ENCODE measurements around the gene UBE2N.
A peak's percentile ranks its signal among the peaks of the same experiment; 100 is the strongest.

UBE2N gene

DNA sequence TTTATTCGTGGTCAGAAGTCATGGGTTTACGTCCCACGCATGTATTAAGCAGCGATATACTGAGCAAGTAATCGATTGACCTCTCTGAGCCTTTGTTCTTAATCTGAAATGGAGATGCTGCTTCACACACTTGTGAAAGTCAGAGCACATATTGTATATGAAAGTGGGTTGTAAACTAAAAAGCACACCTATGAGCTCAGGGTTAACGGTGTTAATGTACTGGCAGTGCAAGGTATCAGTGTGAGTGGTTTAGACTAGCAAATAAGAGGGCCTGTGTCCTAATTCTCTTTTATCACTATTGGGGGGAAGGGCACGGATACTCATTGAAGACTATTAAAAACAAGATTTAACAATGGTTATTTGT lies 26.2 kb upstream of the UBE2N start:
- TF ChIP-seq, protein P1, sequence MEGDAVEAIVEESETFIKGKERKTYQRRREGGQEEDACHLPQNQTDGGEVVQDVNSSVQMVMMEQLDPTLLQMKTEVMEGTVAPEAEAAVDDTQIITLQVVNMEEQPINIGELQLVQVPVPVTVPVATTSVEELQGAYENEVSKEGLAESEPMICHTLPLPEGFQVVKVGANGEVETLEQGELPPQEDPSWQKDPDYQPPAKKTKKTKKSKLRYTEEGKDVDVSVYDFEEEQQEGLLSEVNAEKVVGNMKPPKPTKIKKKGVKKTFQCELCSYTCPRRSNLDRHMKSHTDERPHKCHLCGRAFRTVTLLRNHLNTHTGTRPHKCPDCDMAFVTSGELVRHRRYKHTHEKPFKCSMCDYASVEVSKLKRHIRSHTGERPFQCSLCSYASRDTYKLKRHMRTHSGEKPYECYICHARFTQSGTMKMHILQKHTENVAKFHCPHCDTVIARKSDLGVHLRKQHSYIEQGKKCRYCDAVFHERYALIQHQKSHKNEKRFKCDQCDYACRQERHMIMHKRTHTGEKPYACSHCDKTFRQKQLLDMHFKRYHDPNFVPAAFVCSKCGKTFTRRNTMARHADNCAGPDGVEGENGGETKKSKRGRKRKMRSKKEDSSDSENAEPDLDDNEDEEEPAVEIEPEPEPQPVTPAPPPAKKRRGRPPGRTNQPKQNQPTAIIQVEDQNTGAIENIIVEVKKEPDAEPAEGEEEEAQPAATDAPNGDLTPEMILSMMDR (IDR thresholded peaks at IDR 0.05) = no peak
- DNase-seq (ENCODE audit: low spot score) = no peak
- Histone ChIP-seq H3K4me3 (peak overlapping the region; percentile 99), H3K27ac (peak overlapping the region; percentile 73 to 97)

DNA sequence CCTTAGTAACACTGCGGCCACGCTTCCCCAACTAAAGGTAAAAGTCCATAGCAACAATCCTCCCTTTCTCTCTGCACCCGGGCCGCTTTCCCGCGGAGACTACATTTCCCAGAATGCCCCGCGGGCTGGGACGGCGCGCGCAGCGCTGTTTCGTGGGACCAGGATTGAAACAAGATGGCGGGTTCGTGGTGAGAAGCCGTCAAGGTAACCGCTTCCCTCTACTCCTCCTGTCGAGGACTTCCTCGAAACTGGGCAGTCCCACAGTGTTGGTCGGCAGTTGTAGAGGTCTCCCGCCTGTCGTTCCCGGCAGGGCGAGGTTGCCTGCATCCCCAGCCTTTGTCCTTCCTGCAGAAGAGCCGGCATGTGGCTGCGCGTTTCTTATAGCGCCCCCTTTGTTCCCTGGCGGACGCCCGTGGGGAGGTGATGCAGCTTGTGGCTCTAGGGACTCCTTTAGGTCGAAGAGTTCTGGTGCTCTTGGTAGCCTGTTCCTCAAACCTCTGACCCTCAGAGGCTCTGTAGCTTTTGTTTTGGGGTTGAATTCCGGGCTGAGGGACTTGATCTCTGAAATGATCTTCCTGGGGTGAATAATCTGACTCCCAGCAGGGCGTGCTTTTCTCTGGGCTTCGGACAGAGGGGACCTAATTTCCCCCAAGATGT lies 25.7 kb upstream of the UBE2N start, which contains the start of gene MRPL42:
Gene MRPL42, plus strand, starts transcription at position 164 of the 657 bp plus-strand sequence. CDS start 1,772 bp downstream, outside the sequence.
- DNase-seq (ENCODE audit: low spot score) = peak; percentile 92
- TF ChIP-seq, protein P1 (IDR thresholded peaks at IDR 0.05) = peak; percentile 57
- Histone ChIP-seq H3K27ac (peak within 1 kb of the TSS; percentile 73 to 97), H3K4me3 (peak within 1 kb of the TSS; percentile 99)

DNA sequence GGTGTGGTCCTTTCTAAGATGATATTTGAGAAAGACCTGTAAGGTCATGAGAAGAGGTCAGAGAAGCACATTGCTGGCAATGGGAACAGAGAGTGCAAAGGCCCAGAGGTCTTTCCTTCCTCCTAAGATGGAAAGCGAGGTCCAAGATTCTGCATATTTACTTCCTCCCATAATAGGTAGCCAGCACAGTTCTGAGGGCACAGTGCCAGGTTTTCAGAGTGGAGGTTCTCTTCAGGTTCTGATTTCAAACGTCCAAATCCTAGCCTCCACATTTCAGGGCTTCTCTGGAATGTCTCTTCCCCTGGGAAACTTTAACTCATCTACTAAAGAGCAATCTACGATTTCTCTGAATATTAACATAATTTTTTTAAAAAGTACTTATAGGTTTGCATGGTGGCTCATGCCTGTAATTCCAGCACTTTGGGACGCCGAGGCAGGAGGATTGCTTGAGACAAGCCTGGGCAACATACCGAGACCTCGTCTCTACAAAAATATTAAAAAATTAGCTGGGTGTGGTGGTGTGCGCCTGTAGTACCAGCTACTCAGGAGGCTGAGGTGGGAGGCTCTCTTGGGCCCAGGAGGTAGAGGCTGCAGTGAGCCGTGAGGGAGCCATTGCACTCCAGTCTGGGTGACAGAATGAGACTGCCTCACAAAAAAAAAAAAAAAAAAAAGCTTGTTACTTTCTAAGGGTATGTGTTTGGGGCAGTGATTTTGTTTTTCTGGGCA lies 25.0 kb upstream of the UBE2N start:
- TF ChIP-seq, protein P1 (IDR thresholded peaks at IDR 0.05) = no peak
- DNase-seq (ENCODE audit: low spot score) = no peak
- peak overlapping the region; percentile 99 for H3K4me3 ChIP-seq
- H3K27ac ChIP-seq = no peak overlapping the region

DNA sequence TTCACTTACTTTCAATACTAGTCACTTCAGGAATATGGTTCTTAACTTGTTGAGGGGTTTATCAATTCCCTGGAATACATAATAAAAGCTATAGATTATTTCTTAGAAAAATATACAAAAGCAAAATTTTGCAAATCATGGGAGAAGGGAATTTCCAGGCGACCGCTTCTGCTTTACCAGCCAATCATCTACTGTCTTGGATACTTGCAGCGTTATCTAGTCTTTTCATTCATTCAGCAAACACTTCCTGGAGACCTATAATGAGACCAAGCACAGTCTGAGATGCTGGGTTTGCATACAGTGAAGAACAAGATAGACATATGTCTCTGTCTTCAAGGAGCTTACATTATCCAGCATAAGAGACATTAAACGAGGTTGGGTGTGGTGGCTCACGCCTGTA lies 24.1 kb upstream of the UBE2N start:
- DNase-seq (ENCODE audit: low spot score) = no peak
- TF ChIP-seq, protein P1 (IDR thresholded peaks at IDR 0.05) = no peak
- Histone ChIP-seq H3K4me3 (no peak overlapping the region), H3K27ac (no peak overlapping the region)

DNA sequence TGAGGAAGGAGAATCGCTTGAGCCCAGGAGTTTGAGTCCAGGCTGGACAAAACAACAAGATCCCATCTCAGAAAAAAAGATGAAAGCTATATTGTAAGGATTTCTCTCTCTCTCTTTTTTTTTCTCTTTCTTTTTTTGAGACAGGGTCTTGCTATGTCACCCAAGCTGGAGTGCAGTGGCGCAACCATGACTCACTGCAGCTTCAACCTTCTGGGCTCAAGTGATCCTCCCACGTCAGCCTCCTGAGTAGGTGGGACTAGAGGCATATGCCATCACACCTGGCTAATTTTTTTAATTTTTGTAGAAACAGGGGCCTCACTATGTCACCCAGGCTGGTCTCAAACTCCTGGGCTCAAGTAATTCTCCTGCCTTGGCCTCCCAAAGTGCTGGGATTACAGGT lies 19.8 kb upstream of the UBE2N start:
- TF ChIP-seq, protein P1 (IDR thresholded peaks at IDR 0.05) = no peak
- no peak for DNase-seq (ENCODE audit: low spot score)
- H3K4me3 ChIP-seq = no peak overlapping the region
- no peak overlapping the region for H3K27ac ChIP-seq

DNA sequence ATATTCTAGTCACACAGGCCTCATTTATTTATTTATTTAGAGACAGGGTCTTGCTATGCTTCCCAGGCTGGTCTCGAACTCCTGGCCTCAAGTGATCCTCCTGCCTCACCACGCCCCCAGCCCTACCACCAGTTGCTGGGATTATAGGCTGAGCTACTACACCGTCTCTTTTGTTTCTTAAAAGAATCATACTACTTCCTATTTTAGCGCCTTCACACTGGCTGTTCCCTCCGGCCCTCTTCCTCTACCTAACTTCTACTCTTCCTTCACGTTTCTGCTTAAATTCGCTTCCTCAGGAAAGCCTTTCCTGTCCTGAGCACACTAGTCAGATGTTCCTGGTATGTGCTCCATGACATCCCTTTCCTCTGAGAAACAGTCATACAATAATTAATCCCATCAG lies 19.2 kb upstream of the UBE2N start:
- no peak overlapping the region for H3K4me3 ChIP-seq
- no peak overlapping the region for H3K27ac ChIP-seq
- no peak for DNase-seq (ENCODE audit: low spot score)
- TF ChIP-seq, protein P1 (IDR thresholded peaks at IDR 0.05) = no peak

DNA sequence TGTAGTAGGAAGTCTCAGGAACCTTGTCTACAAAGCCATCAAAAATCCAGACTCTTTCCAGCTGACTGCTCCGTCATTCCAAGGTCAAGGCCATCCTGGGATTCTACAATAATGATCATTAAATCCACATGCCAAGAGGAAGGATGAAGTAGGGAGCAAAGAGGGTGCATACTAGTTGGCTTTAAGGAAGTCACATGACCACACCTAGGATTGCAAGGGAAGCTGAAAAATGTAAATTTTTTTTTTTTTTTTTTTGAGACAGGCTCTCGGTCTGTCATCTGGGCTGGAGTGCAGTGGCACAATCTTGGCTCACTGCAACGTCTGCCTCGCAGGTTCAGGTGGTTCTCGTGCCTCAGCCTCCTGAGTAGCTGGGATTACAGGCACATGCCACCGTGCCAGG lies 18.3 kb upstream of the UBE2N start:
- TF ChIP-seq, protein P1 (IDR thresholded peaks at IDR 0.05) = no peak

More for the DNA sequence above, 18.3 kb upstream of the UBE2N start:
- DNase-seq (ENCODE audit: low spot score) = no peak
- no peak overlapping the region for H3K27ac ChIP-seq
- H3K4me3 ChIP-seq = no peak overlapping the region

Data from coronary artery (tissue), 2 donors.